ENCODE measurements around the gene RNLS.

GRCh38 chr10:88292185-88292514 lies 291.0 kb downstream of the RNLS start:
- TF ChIP-seq REST (IDR thresholded peaks at IDR 0.05; ENCODE audit: insufficient read depth in 1 of 2, low read depth in 2 of 2, low read length in 2 of 2) = no peak
- no peak for TF ChIP-seq TAF1 (IDR thresholded peaks at IDR 0.05; ENCODE audit: borderline replicate concordance, insufficient read depth, low read length)
- TF ChIP-seq SIN3A (IDR thresholded peaks at IDR 0.05; ENCODE audit: borderline replicate concordance, insufficient read depth, low read length) = no peak
- TF ChIP-seq POLR2AphosphoS5 (IDR thresholded peaks at IDR 0.05; ENCODE audit: low read depth, low read length) = no peak

All from PFSK-1 (cell line).